Small intestine (tissue), 16 donors: ENCODE data around the gene BRI3BP. TPM values are rescaled to one million over a fixed set of nuclear protein-coding genes. Genes with fewer than 3 reads are reported as not detected.

Experiments used
- DNase-seq, 2 donors: peaks; one replicate each; pipeline versions ENCODE4 v3.0.0 to v3.0.0-alpha.2; 2013
- FAIRE-seq: peaks from 2 replicates; lab custom pipeline; 2012; peaks lifted over from hg19 to GRCh38; lab: Jason Lieb, UNC
- H3K27ac ChIP-seq, 3 donors: one replicate each; pipeline ENCODE4 v1.5.1; 2013; ENCODE audit warnings: low read length in 2 of 3, mild to moderate bottlenecking in 2 of 3, control low read depth in 1 of 3, inconsistent platforms in 1 of 3, low read depth in 1 of 3, moderate library complexity in 1 of 3
- H3K27me3 ChIP-seq, 3 donors: one replicate each; pipeline ENCODE4 v1.6.1; 2013; ENCODE audit warnings: low read length in 3 of 3, inconsistent platforms in 1 of 3; ENCODE audit not compliant: control insufficient read depth in 3 of 3, insufficient read depth in 3 of 3
- H3K36me3 ChIP-seq, 3 donors: one replicate each; pipeline ENCODE4 v1.6.1; 2013; ENCODE audit warnings: low read length in 3 of 3, inconsistent platforms in 1 of 3, low read depth in 1 of 3, mild to moderate bottlenecking in 1 of 3, moderate library complexity in 1 of 3; ENCODE audit not compliant: control insufficient read depth in 3 of 3, insufficient read depth in 2 of 3
- H3K4me1 ChIP-seq, 3 donors: one replicate each; pipeline ENCODE4 v1.6.1; 2013; ENCODE audit warnings: low read length in 2 of 3, inconsistent platforms in 1 of 3, low read depth in 1 of 3, mild to moderate bottlenecking in 1 of 3, moderate library complexity in 1 of 3; ENCODE audit not compliant: control insufficient read depth in 3 of 3, insufficient read depth in 2 of 3
- H3K4me3 ChIP-seq, 3 donors: one replicate each; pipeline ENCODE4 v1.5.1; 2013; ENCODE audit warnings: low read length in 3 of 3, control low read depth in 1 of 3, inconsistent platforms in 1 of 3, low read depth in 1 of 3, mild to moderate bottlenecking in 1 of 3, moderate library complexity in 1 of 3
- H3K9me3 ChIP-seq, 2 donors: one replicate each; pipeline ENCODE4 v1.6.1; 2013; ENCODE audit warnings: low read depth in 1 of 2, low read length in 1 of 2; ENCODE audit not compliant: control insufficient read depth in 2 of 2, insufficient read depth in 1 of 2
- WGBS, 3 donors: extraction: QIAGEN DNeasy Blood & Tissue Kit; methylation state at CpG; one replicate each; pipeline ENCODE4 v1.1.7; 2013; 5-methylcytosine and 5-hydroxymethylcytosine counted together
- long read RNA-seq, 10 donors: transcript quantifications; one replicate each; lab custom pipeline, GENCODE V29; 2026
- polyA plus RNA-seq, 4 donors: library from polyadenylated mRNA; stranded (reverse) in 3 of 4; unstranded in 1 of 4; fragments of 200-250 nt in 3 of 4; fragments of 120-200 nt in 1 of 4; gene quantifications; one replicate each; pipeline versions ENCODE4 v1.2.1 to v1.2.3, GENCODE V29; 2013
- donor health status: healthy with polysubstance abuse.
- donor health status: control.
- donor health status: control.
- donor health status: Bipolar disorder and iron deficiency.
- donor health status: healthy.

Gene BRI3BP
- 10 to 100 TPM in 2 of 4 donors, 1 to 10 TPM in 2; 7.0 to 31.8 (median 19.0) TPM for polyA plus RNA-seq
- long read RNA-seq, donor 1, full-length matches to known transcripts = 16 of 29 reads
- long read RNA-seq, donor 1, partial matches to known transcripts = 13 of 29 reads
- long read RNA-seq, donor 1, other reads (novel, unspliced or antisense) = 0 of 29 reads
- long read RNA-seq, donor 2, full-length matches to known transcripts = 14 of 38 reads
- long read RNA-seq, donor 2, partial matches to known transcripts = 24 of 38 reads
- long read RNA-seq, donor 2, other reads (novel, unspliced or antisense) = 0 of 38 reads
- long read RNA-seq, donor 3, full-length matches to known transcripts = 18 of 31 reads
- long read RNA-seq, donor 3, partial matches to known transcripts = 13 of 31 reads
- long read RNA-seq, donor 3, other reads (novel, unspliced or antisense) = 0 of 31 reads
- long read RNA-seq, donor 4 = 0 reads
- long read RNA-seq, donor 5, full-length matches to known transcripts = 5 of 5 reads
- long read RNA-seq, donor 5, partial matches to known transcripts = 0 of 5 reads
- long read RNA-seq, donor 5, other reads (novel, unspliced or antisense) = 0 of 5 reads
- long read RNA-seq, donor 6, full-length matches to known transcripts = 14 of 23 reads
- long read RNA-seq, donor 6, partial matches to known transcripts = 9 of 23 reads
- long read RNA-seq, donor 6, other reads (novel, unspliced or antisense) = 0 of 23 reads
- long read RNA-seq, donor 7 = 0 reads
- long read RNA-seq, donor 8 = 0 reads
- long read RNA-seq, donor 9, full-length matches to known transcripts = 4 of 4 reads
- long read RNA-seq, donor 9, partial matches to known transcripts = 0 of 4 reads
- long read RNA-seq, donor 9, other reads (novel, unspliced or antisense) = 0 of 4 reads
- long read RNA-seq, donor 10, full-length matches to known transcripts = 5 of 13 reads
- long read RNA-seq, donor 10, partial matches to known transcripts = 8 of 13 reads
- long read RNA-seq, donor 10, other reads (novel, unspliced or antisense) = 0 of 13 reads

DNA sequence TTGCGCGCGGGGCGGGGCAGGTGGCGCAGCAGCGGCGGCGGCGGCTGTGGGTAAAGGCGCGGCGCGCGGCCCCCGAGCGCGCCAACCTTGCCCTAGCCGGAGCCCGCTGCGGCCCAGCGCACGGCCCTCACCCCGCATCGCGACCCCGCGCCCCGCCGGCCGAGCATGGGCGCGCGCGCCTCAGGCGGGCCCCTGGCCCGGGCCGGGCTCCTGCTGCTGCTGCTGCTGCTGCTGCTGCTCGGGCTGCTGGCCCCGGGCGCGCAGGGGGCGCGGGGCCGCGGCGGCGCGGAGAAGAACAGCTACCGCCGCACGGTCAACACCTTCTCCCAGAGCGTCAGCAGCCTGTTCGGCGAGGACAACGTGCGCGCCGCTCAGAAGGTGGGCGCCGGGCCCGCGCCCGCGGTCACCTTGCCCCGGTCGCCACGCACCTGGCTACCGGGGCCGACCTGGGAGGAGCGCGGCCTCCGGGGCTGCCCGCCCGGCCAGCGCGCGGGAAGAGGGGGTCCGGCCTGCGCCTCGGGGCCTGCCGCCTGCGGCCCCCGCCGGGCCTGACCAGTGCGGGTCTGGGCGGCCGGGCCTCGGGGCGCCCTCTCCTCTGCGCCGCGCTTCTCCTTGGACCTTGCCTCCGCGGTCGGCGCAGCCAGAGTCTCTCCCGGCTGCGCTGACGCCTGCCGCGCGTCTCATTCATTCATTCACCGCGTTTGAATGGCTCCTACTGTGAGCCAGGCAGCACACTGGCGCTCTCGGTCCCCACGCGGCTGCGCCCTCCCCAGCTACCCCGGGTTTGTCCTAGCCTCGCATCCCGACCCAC, at the start of gene BRI3BP:
TSS of gene BRI3BP (plus strand) at position 20 of the 811 bp plus-strand sequence. CDS start at position 166, 146 bp downstream.
- no peaks in the 10 kb centered on the region for H3K27me3 ChIP-seq
- H3K9me3 ChIP-seq = peaks cover 0 to 3% of the 10 kb centered on the region in 2 donors
- 0 to 1% (median 0%) methylated on average over 39 to 112 of the region's 112 CpGs for WGBS, 3 donors
- H3K4me3 ChIP-seq = peak within 1 kb of the TSS; percentile 80 to 93 (median 84)
- DNase-seq = peak; percentile 67 to 84
- H3K36me3 ChIP-seq = peaks cover 0 to 14% (median 0%) of the 10 kb centered on the region in 3 donors
- peak within 1 kb of the TSS; percentile 76 to 92 (median 83) for H3K27ac ChIP-seq
- H3K4me1 ChIP-seq = peaks cover 0 to 12% (median 0%) of the 10 kb centered on the region in 3 donors
- no peak for FAIRE-seq

DNA sequence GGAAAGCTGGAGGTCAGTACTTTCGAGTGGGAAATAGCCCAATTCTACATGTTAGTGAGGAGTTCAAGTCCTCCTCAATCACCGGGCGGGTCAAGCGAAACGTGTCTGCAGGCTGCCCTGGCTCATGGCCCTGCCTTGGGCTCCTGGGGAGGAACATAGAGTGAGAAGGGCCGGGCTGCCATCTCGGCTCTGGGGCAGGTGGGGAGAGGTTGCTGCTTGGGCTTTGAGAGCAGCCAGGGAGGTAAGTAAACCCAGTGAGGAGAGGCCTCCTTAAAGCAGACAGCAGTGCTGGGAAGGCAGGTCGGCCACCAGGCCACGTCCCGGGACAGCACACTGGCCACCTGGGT, 47.0 kb upstream of the BRI3BP start:
- WGBS, 3 donors = 89 to 93% (median 92%) methylated on average over 10 of the region's 10 CpGs
- FAIRE-seq = no peak

GRCh38 chr12:124947013-124947412, 46.4 kb upstream of the BRI3BP start:
- Histone ChIP-seq H3K4me1 (no peaks in the 10 kb centered on the region), H3K27me3 (no peaks in the 10 kb centered on the region), H3K36me3 (peaks cover 3 to 63% (median 11%) of the 10 kb centered on the region in 3 donors), H3K4me3 (no peak overlapping the region), H3K9me3 (no peaks in the 10 kb centered on the region), H3K27ac (no peak overlapping the region)
- 90 to 93% (median 92%) methylated on average over 11 of the region's 11 CpGs for WGBS, 3 donors
- FAIRE-seq = no peak
- DNase-seq = no peak

More for the DNA sequence above, 47.0 kb upstream of the BRI3BP start:
- no peaks in the 10 kb centered on the region for H3K4me1 ChIP-seq
- no peaks in the 10 kb centered on the region for H3K9me3 ChIP-seq
- H3K27ac ChIP-seq = no peak overlapping the region
- H3K27me3 ChIP-seq = no peaks in the 10 kb centered on the region
- peaks cover 3 to 57% (median 11%) of the 10 kb centered on the region in 3 donors for H3K36me3 ChIP-seq
- no peak overlapping the region for H3K4me3 ChIP-seq
- no peak for DNase-seq

DNA sequence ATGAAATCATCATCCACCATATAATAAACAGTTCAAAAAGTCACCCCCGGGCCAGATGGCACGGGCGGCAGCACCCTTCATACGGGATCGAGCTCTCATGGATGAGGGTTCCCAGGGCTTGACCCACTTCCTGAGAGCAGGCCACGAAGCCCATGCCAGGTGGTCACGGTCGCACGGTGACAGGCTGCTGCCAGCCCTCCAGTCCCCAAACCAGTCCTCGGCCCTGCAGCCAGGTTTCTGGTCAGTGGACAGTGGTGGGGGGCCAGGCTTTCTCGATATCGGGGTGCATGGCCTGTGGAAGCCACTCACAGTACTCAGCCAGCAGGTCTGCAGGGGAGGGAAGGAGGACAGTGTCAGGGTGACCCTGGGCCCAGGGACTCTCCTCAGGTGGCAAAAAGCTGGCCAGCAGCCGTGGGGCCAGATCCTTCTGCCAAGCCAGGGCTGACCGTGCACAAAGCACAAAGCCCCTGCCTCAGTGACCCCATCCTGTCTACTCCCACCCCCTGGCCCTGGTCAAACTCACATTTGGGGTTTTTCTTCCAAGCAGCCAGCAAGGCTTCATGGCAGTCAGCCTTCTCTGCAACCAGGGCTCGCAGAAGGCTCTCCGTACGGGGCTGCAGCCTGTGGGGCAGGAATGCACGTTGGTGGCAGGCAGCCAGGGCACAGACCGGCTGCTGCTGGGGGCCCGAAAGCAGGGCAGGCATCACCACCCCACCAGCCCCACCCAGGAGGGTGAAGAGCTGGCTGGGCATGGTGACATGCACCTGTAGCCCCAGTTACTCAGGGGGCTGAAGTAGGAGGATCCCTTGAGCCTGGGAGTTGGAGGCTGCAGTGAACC, 45.7 kb upstream of the BRI3BP start:
- WGBS, 3 donors = 90 to 93% (median 92%) methylated on average over 20 of the region's 20 CpGs
- no peak overlapping the region for H3K27ac ChIP-seq
- H3K9me3 ChIP-seq = no peaks in the 10 kb centered on the region
- no peaks in the 10 kb centered on the region for H3K4me1 ChIP-seq
- no peak for FAIRE-seq
- no peak overlapping the region for H3K4me3 ChIP-seq
- DNase-seq = no peak
- peaks cover 3 to 71% (median 11%) of the 10 kb centered on the region in 3 donors for H3K36me3 ChIP-seq
- H3K27me3 ChIP-seq = no peaks in the 10 kb centered on the region

- Histone ChIP-seq H3K27ac (no peak overlapping the region), H3K4me1 (no peaks in the 10 kb centered on the region), H3K36me3 (peaks cover 9 to 78% (median 15%) of the 10 kb centered on the region in 3 donors), H3K27me3 (no peaks in the 10 kb centered on the region), H3K4me3 (no peak overlapping the region), H3K9me3 (no peaks in the 10 kb centered on the region)
- DNase-seq = no peak
- WGBS, 3 donors = 88 to 95% (median 94%) methylated on average over 12 of the region's 12 CpGs
- no peak for FAIRE-seq
These were observed 44.4 kb upstream of the BRI3BP start for GRCh38 chr12:124949066-124949465.

DNA sequence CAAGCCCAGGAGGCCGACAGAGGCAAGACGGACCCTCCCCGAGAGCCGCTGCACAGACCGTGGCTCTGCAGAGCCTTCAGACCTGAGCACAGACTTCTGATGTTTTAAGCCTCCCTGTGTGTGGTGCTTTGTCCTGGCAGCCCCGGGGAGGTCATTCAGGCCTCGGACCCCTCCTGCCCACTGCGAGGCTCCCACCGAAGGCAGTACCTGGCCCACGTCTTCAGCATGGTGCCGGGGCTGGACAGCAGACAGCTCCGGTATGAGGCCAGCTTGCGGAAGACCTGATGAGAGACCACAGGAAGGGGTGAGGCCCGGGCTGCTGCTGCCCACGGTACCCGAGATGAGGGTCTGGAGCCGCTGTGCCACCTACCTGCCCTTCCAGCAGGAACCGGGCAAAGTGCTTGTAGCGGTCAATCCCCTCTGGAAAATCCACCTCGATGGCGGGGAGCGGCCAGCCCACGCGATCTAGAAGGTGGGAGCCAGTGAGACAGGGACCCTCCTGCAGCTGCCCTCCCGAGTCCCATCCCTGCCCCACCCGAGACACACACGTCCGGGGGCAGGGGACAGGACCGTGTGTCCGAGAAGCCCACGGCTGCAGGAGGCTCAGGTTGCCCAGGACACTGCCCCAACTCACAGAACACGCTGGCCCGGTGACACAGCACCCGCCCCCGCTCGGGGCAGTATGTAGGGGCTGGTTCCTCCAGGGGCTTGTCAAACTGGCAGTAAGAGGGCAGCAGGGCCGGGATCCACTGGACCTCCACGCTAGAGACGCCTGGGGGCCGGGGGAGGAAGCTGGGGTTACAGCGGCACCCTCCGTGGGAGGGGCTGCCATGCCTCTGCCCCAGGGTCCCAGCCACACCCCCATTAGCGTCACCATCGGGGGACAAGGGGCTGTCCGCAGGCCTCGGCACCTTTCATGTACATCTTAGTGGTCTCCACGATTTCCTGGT, 43.4 kb upstream of the BRI3BP start:
- Histone ChIP-seq H3K4me3 (no peak overlapping the region), H3K9me3 (no peaks in the 10 kb centered on the region), H3K36me3 (peaks cover 11 to 80% (median 15%) of the 10 kb centered on the region in 3 donors), H3K4me1 (no peaks in the 10 kb centered on the region), H3K27ac (no peak overlapping the region), H3K27me3 (no peaks in the 10 kb centered on the region)
- DNase-seq = no peak
- 94 to 95% (median 94%) methylated on average over 38 to 47 of the region's 47 CpGs for WGBS, 3 donors
- no peak for FAIRE-seq
